HCT116 (cell line): ENCODE results near the gene BTBD6. TPM values are rescaled to one million over a fixed set of nuclear protein-coding genes. Genes with fewer than 3 reads are reported as not detected.

Source experiments
- ATAC-seq: fragments of 200-7000 bp; cut with Tn5 transposase; 2 replicates; pipeline ENCODE4 v1.9.1; 2020; ENCODE audit warnings: mild to moderate bottlenecking, moderate library complexity
- BruUV-seq: library from RNA; stranded (reverse); fragments of 400-500 nt; replicated peaks from 2 replicates; lab custom pipeline; 2021; lab: Mats Ljungman, UMichigan
- CTCF ChIA-PET: fragments of 300-600 bp; sonication (Branson Sonifier 250); formaldehyde crosslinking; loops from one replicate; lab custom pipeline; 2021; ENCODE audit warnings: antibody characterized with exemption; lab: Charles Lee
- POLR2A ChIA-PET: fragments of 300-600, 350-600 bp; sonication (Branson Sonifier 250); formaldehyde crosslinking; loops from one replicate; lab custom pipeline; 2021; ENCODE audit warnings: antibody characterized with exemption; lab: Charles Lee
- RAD21 ChIA-PET, 2 experiments: fragments of 300-600 bp; sonication (Branson Sonifier 250); formaldehyde crosslinking; loops; one replicate each; lab custom pipeline; 2023; ENCODE audit warnings: low total read pairs in 2 of 2; ENCODE audit not compliant: uncharacterized antibody in 2 of 2, unreplicated experiment in 2 of 2, low non-redundant PET in 1 of 2; lab: Charles Lee
- DNase-seq: peaks from one replicate; pipeline ENCODE4 v3.0.0-alpha.2; 2010; ENCODE audit warnings: low read depth, low spot score
- H2AFZ ChIP-seq: fragments of 200-600 bp; shearing (Covaris generic), sonication (generic); 2 replicates; pipeline ENCODE4 v1.6.1; 2017; ENCODE audit warnings: low read depth, mixed run types, mixed read lengths, antibody characterized with exemption, low read length; ENCODE audit not compliant: poor library complexity, severe bottlenecking
- H3K27ac ChIP-seq: 2 replicates; pipeline ENCODE4 v1.5.1; 2012; ENCODE audit warnings: low read depth, low read length
- H3K27me3 ChIP-seq: fragments of 200-600 bp; sonication (generic); 2 replicates; pipeline ENCODE4 v1.6.1; 2016; ENCODE audit warnings: mixed run types, low read length, mixed read lengths; ENCODE audit not compliant: insufficient read depth
- H3K36me3 ChIP-seq, 2 experiments: fragments of 200-500 bp in 1 of 2; fragments of 200-600 bp in 1 of 2; sonication (Bioruptor generic) in 1 of 2; sonication (generic) in 1 of 2; 2 replicates each; pipeline versions ENCODE4 v1.5.1 to v1.6.1; 2014 to 2016; ENCODE audit warnings: low read length in 2 of 2, inconsistent platforms in 1 of 2, mixed read lengths in 1 of 2, mixed run types in 1 of 2; ENCODE audit not compliant: insufficient read depth in 2 of 2, control insufficient read depth in 1 of 2
- H3K4me1 ChIP-seq, 2 experiments: fragments of 200-600 bp in 1 of 2; sonication (generic) in 1 of 2; 2 replicates each; pipeline versions ENCODE4 v1.5.1 to v1.6.1; 2012 to 2017; ENCODE audit warnings: low read length in 2 of 2, inconsistent platforms in 1 of 2, mild to moderate bottlenecking in 1 of 2, mixed read lengths in 1 of 2, mixed run types in 1 of 2, moderate library complexity in 1 of 2; ENCODE audit not compliant: insufficient read depth in 2 of 2, control insufficient read depth in 1 of 2
- H3K4me2 ChIP-seq: fragments of 200-600 bp; sonication (generic); 2 replicates; pipeline ENCODE4 v1.6.1; 2017; ENCODE audit warnings: mixed run types, low read length, mixed read lengths
- H3K4me3 ChIP-seq, 2 experiments: fragments of 200-600 bp in 1 of 2; sonication (generic) in 1 of 2; replicated peaks in 1 of 2; 2 replicates each; pipeline ENCODE4 v1.5.1; 2011 to 2016; ENCODE audit warnings: low read length in 2 of 2, control low read depth in 1 of 2, low read depth in 1 of 2, mild to moderate bottlenecking in 1 of 2, mixed read lengths in 1 of 2, mixed run types in 1 of 2
- H3K79me2 ChIP-seq: fragments of 200-600 bp; sonication (generic); 2 replicates; pipeline ENCODE4 v1.6.1; 2017; ENCODE audit warnings: mild to moderate bottlenecking, mixed run types, low read length, moderate library complexity, mixed read lengths; ENCODE audit not compliant: insufficient read depth
- H3K9ac ChIP-seq: fragments of 200-600 bp; sonication (generic); 2 replicates; pipeline ENCODE4 v1.6.1; 2016; ENCODE audit warnings: low read length, mixed read lengths
- H3K9me2 ChIP-seq: fragments of 200-600 bp; sonication (generic), shearing (Covaris generic); 2 replicates; pipeline ENCODE4 v1.6.1; 2017; ENCODE audit warnings: mixed run types, mild to moderate bottlenecking, moderate library complexity; ENCODE audit not compliant: insufficient read depth
- H3K9me3 ChIP-seq, 2 experiments: fragments of 200-500 bp in 1 of 2; fragments of 200-600 bp in 1 of 2; sonication (Bioruptor generic) in 1 of 2; sonication (generic) in 1 of 2; 2 replicates each; pipeline ENCODE4 v1.6.1; 2014 to 2017; ENCODE audit warnings: low read length in 2 of 2, mixed read lengths in 2 of 2, inconsistent platforms in 1 of 2, low read depth in 1 of 2, mild to moderate bottlenecking in 1 of 2, mixed run types in 1 of 2, moderate library complexity in 1 of 2; ENCODE audit not compliant: control insufficient read depth in 1 of 2, insufficient read depth in 1 of 2
- H4K20me1 ChIP-seq: fragments of 200-600 bp; sonication (generic), shearing (Covaris generic); 2 replicates; pipeline ENCODE4 v1.6.1; 2017; ENCODE audit warnings: mixed run types, mild to moderate bottlenecking, moderate library complexity; ENCODE audit not compliant: insufficient read depth
- CEBPB ChIP-seq: IDR thresholded peaks from 2 replicates; pipeline ENCODE4 v1.6.1; 2012; ENCODE audit warnings: low read depth
- EGR1 ChIP-seq: IDR thresholded peaks from 2 replicates; pipeline ENCODE4 v1.6.1; 2012; ENCODE audit warnings: low read depth
- ELF1 ChIP-seq: IDR thresholded peaks from 2 replicates; pipeline ENCODE4 v1.6.1; 2012; ENCODE audit warnings: low read depth, borderline replicate concordance
- EZH2 ChIP-seq: fragments of 200-600 bp; sonication (generic); IDR thresholded peaks from 2 replicates; pipeline ENCODE4 v1.6.1; 2017; ENCODE audit warnings: antibody characterized with exemption, mixed run types
- EZH2phosphoT487 ChIP-seq: fragments of 200-600 bp; IDR thresholded peaks from 2 replicates; pipeline ENCODE4 v1.6.1; 2018; ENCODE audit warnings: antibody characterized with exemption, borderline replicate concordance
- FOSL1 ChIP-seq: IDR thresholded peaks from 2 replicates; pipeline ENCODE4 v1.6.1; 2012; ENCODE audit warnings: low read depth
- JUND ChIP-seq: IDR thresholded peaks from 2 replicates; pipeline ENCODE4 v1.6.1; 2012
- POLR2A ChIP-seq: IDR thresholded peaks from 2 replicates; pipeline ENCODE4 v1.7.0; 2011; ENCODE audit warnings: borderline replicate concordance; ENCODE audit not compliant: insufficient read depth, insufficient read length; ENCODE audit errors: extremely low read depth
- POLR2AphosphoS5 ChIP-seq: IDR thresholded peaks from 2 replicates; pipeline ENCODE4 v1.6.1; 2011; ENCODE audit warnings: mild to moderate bottlenecking, low read depth, low read length, moderate library complexity
- RAD21 ChIP-seq: IDR thresholded peaks from 2 replicates; pipeline ENCODE4 v1.6.1; 2012; ENCODE audit warnings: low read depth, mild to moderate bottlenecking
- SP1 ChIP-seq: IDR thresholded peaks from 2 replicates; pipeline ENCODE4 v1.6.1; 2012; ENCODE audit warnings: low read depth
- SRF ChIP-seq: IDR thresholded peaks from 2 replicates; pipeline ENCODE4 v1.6.1; 2012; ENCODE audit warnings: low read depth
- YY1 ChIP-seq: IDR thresholded peaks from 2 replicates; pipeline ENCODE4 v1.6.1; 2011; ENCODE audit warnings: low read length, low read depth, moderate library complexity, mild to moderate bottlenecking; ENCODE audit not compliant: insufficient replicate concordance; ENCODE audit errors: extremely low read depth
- ZFX ChIP-seq: fragments of 450-650 bp; IDR thresholded peaks from 2 replicates; pipeline ENCODE4 v1.6.1; 2017
- ZNF274 ChIP-seq: fragments of 200-500 bp; sonication (Bioruptor generic); IDR thresholded peaks from 2 replicates; pipeline ENCODE4 v1.6.1; 2014; ENCODE audit warnings: mild to moderate bottlenecking, low read depth, low read length, inconsistent platforms
- intact Hi-C: fragments of 100-400 bp; cut with micrococcal nuclease; formaldehyde crosslinking; loops from 2 replicates; pipeline ENCODE4 v1.10.0; 2022
- total RNA-seq: library from RNA; stranded (reverse); gene quantifications from one replicate; pipeline ENCODE4 v1.2.1, GENCODE V29; 2021; ENCODE audit not compliant: unreplicated experiment
- TF ChIP-seq, protein P1 (sequence below): IDR thresholded peaks from 2 replicates; pipeline ENCODE4 v1.6.1; 2011; ENCODE audit warnings: mild to moderate bottlenecking, low read length, moderate library complexity; ENCODE audit not compliant: insufficient replicate concordance; ENCODE audit errors: extremely low read depth
- TF ChIP-seq, protein P2 (sequence below): IDR thresholded peaks from 2 replicates; pipeline ENCODE4 v1.6.1; 2012; ENCODE audit warnings: low read depth
- TF ChIP-seq, protein P3 (sequence below), 3 experiments: fragments of 200-600 bp in 1 of 3; sonication (generic) in 1 of 3; IDR thresholded peaks in 2 of 3; conservative IDR thresholded peaks in 1 of 3; 2 replicates each; pipeline ENCODE4 v1.5.1; 2012 to 2017; ENCODE audit warnings: low read depth in 2 of 3, low read length in 2 of 3, antibody characterized with exemption in 1 of 3, borderline replicate concordance in 1 of 3, control low read depth in 1 of 3, mild to moderate bottlenecking in 1 of 3, mixed read lengths in 1 of 3, mixed run types in 1 of 3, moderate library complexity in 1 of 3; ENCODE audit not compliant: insufficient read depth in 1 of 3
- TF ChIP-seq, protein P4 (sequence below): IDR thresholded peaks from 2 replicates; pipeline ENCODE4 v1.6.1; 2012
- TF ChIP-seq, protein P5 (sequence below): IDR thresholded peaks from 2 replicates; pipeline ENCODE4 v1.6.1; 2012

Gene BTBD6
- total RNA-seq, 1 experiment from 2014 or later = 35.9 TPM

DNA sequence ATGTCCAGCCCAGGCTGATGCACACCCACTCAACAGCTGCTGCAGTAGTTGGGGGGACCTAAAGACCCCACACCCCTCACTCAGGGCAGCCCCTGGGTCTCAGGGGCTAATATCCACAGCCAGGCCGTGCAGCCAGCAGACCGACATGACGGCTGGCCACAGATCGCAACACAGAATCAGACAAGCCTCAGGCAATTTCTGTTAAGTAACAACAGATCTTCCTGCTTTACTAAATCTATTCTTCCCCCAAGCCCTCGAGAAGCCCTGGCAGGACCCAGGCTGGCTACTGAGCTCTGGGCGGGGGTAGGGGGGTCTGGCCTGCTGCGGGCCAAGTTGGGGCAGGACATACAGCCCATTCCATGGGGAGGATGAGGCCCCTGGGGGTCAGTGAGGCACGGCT lies 39.2 kb upstream of the BTBD6 start:
- TF ChIP-seq, protein P1, sequence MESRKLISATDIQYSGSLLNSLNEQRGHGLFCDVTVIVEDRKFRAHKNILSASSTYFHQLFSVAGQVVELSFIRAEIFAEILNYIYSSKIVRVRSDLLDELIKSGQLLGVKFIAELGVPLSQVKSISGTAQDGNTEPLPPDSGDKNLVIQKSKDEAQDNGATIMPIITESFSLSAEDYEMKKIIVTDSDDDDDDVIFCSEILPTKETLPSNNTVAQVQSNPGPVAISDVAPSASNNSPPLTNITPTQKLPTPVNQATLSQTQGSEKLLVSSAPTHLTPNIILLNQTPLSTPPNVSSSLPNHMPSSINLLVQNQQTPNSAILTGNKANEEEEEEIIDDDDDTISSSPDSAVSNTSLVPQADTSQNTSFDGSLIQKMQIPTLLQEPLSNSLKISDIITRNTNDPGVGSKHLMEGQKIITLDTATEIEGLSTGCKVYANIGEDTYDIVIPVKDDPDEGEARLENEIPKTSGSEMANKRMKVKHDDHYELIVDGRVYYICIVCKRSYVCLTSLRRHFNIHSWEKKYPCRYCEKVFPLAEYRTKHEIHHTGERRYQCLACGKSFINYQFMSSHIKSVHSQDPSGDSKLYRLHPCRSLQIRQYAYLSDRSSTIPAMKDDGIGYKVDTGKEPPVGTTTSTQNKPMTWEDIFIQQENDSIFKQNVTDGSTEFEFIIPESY = no peak
- TF ChIP-seq, protein P2, sequence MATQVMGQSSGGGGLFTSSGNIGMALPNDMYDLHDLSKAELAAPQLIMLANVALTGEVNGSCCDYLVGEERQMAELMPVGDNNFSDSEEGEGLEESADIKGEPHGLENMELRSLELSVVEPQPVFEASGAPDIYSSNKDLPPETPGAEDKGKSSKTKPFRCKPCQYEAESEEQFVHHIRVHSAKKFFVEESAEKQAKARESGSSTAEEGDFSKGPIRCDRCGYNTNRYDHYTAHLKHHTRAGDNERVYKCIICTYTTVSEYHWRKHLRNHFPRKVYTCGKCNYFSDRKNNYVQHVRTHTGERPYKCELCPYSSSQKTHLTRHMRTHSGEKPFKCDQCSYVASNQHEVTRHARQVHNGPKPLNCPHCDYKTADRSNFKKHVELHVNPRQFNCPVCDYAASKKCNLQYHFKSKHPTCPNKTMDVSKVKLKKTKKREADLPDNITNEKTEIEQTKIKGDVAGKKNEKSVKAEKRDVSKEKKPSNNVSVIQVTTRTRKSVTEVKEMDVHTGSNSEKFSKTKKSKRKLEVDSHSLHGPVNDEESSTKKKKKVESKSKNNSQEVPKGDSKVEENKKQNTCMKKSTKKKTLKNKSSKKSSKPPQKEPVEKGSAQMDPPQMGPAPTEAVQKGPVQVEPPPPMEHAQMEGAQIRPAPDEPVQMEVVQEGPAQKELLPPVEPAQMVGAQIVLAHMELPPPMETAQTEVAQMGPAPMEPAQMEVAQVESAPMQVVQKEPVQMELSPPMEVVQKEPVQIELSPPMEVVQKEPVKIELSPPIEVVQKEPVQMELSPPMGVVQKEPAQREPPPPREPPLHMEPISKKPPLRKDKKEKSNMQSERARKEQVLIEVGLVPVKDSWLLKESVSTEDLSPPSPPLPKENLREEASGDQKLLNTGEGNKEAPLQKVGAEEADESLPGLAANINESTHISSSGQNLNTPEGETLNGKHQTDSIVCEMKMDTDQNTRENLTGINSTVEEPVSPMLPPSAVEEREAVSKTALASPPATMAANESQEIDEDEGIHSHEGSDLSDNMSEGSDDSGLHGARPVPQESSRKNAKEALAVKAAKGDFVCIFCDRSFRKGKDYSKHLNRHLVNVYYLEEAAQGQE = no peak
- TF ChIP-seq EZH2phosphoT487 = no peak
- TF ChIP-seq SRF = no peak
- TF ChIP-seq, protein P3, sequence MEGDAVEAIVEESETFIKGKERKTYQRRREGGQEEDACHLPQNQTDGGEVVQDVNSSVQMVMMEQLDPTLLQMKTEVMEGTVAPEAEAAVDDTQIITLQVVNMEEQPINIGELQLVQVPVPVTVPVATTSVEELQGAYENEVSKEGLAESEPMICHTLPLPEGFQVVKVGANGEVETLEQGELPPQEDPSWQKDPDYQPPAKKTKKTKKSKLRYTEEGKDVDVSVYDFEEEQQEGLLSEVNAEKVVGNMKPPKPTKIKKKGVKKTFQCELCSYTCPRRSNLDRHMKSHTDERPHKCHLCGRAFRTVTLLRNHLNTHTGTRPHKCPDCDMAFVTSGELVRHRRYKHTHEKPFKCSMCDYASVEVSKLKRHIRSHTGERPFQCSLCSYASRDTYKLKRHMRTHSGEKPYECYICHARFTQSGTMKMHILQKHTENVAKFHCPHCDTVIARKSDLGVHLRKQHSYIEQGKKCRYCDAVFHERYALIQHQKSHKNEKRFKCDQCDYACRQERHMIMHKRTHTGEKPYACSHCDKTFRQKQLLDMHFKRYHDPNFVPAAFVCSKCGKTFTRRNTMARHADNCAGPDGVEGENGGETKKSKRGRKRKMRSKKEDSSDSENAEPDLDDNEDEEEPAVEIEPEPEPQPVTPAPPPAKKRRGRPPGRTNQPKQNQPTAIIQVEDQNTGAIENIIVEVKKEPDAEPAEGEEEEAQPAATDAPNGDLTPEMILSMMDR (IDR thresholded peaks at IDR 0.05 in 2 of 3, conservative IDR thresholded peaks at IDR 0.05 in 1 of 3; ENCODE audit: borderline replicate concordance in 1 of 3, insufficient read depth in 1 of 3, low read depth in 2 of 3, low read length in 2 of 3) = no peak
- TF ChIP-seq, protein P4, sequence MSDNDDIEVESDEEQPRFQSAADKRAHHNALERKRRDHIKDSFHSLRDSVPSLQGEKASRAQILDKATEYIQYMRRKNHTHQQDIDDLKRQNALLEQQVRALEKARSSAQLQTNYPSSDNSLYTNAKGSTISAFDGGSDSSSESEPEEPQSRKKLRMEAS = no peak
- TF ChIP-seq FOSL1 = no peak
- no peak for TF ChIP-seq EZH2
- no peak for TF ChIP-seq ZFX
- TF ChIP-seq ZNF274 = no peak
- TF ChIP-seq, protein P5, sequence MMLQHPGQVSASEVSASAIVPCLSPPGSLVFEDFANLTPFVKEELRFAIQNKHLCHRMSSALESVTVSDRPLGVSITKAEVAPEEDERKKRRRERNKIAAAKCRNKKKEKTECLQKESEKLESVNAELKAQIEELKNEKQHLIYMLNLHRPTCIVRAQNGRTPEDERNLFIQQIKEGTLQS = no peak
- TF ChIP-seq ELF1 = no peak
- no peak for TF ChIP-seq YY1
- TF ChIP-seq SP1 = no peak
- no peak for TF ChIP-seq EGR1
- TF ChIP-seq JUND = no peak
- no peak for TF ChIP-seq POLR2AphosphoS5
- TF ChIP-seq POLR2A = no peak
- no peak for TF ChIP-seq RAD21
- TF ChIP-seq CEBPB = no peak
- TF ChIP-seq, all 23 proteins: peak for 0
- Histone ChIP-seq H3K4me3 (no peak overlapping the region), H3K36me3 (no peaks in the 10 kb centered on the region), H3K4me1 (peaks cover 3 to 4% of the 10 kb centered on the region in 2 experiments; a peak in 2 of 4 replicates), H3K4me2 (no peak overlapping the region), H3K9me2 (no peaks in the 10 kb centered on the region), H3K27me3 (no peaks in the 10 kb centered on the region), H3K9ac (no peak overlapping the region), H3K79me2 (no peaks in the 10 kb centered on the region), H3K27ac (no peak overlapping the region), H3K9me3 (no peaks in the 10 kb centered on the region), H4K20me1 (no peaks in the 10 kb centered on the region), H2AFZ (no peak overlapping the region)
- CTCF ChIA-PET = no interaction called here
- DNase-seq = no peak
- BruUV-seq = no TSS peak
- RAD21 ChIA-PET = no interaction called here
- ATAC-seq = no peak
- POLR2A ChIA-PET = no interaction called here
- intact Hi-C loops = no loop called here
